Measurements from ENCODE around the gene MAPK14.
"Not testable (repeated sequence)": the region's sequence is repeated elsewhere in the genome, so short reads cannot be mapped to it uniquely, and the experiment has no call there.

MAPK14 gene

GRCh38 chr6:36027501-36028087, at the start of gene MAPK14:
MAPK14 (plus strand) TSS chr6:36027808; CDS start chr6:36028158, 350 bp downstream.
- Histone ChIP-seq H3K9ac (ENCODE audit: low read depth, low read length) (peak within 1 kb of the TSS; percentile 88), H3K4me1 (ENCODE audit: control insufficient read depth, insufficient read depth, low read length) (peaks cover 29% of the 10 kb centered on the region), H3K27me3 (ENCODE audit: control insufficient read depth, insufficient read depth, low read length) (no peaks in the 10 kb centered on the region), H3K36me3 (ENCODE audit: control insufficient read depth, insufficient read depth, low read length) (no peaks in the 10 kb centered on the region), H3K4me3 (ENCODE audit: low read depth, low read length) (peak within 1 kb of the TSS; percentile 93), H3K9me3 (ENCODE audit: control insufficient read depth, insufficient read depth, low read length) (no peaks in the 10 kb centered on the region)

- not testable (repeated sequence) for H3K36me3 ChIP-seq (ENCODE audit: control insufficient read depth, insufficient read depth, low read length); H3K9ac ChIP-seq (ENCODE audit: low read depth, low read length); H3K4me3 ChIP-seq (ENCODE audit: low read depth, low read length); H3K27me3 ChIP-seq (ENCODE audit: control insufficient read depth, insufficient read depth, low read length); H3K9me3 ChIP-seq (ENCODE audit: control insufficient read depth, insufficient read depth, low read length); H3K4me1 ChIP-seq (ENCODE audit: control insufficient read depth, insufficient read depth, low read length)
Observed at GRCh38 chr6:35980126-35980525, 47.5 kb upstream of the MAPK14 start.

GRCh38 chr6:35980991-35981645, 46.5 kb upstream of the MAPK14 start:
- H3K4me1 ChIP-seq (ENCODE audit: control insufficient read depth, insufficient read depth, low read length) = peaks cover 6% of the 10 kb centered on the region
- H3K9me3 ChIP-seq (ENCODE audit: control insufficient read depth, insufficient read depth, low read length) = no peaks in the 10 kb centered on the region
- no peaks in the 10 kb centered on the region for H3K27me3 ChIP-seq (ENCODE audit: control insufficient read depth, insufficient read depth, low read length)
- no peak overlapping the region for H3K4me3 ChIP-seq (ENCODE audit: low read depth, low read length)
- no peak overlapping the region for H3K9ac ChIP-seq (ENCODE audit: low read depth, low read length)
- no peaks in the 10 kb centered on the region for H3K36me3 ChIP-seq (ENCODE audit: control insufficient read depth, insufficient read depth, low read length)

- Histone ChIP-seq H3K27me3 (ENCODE audit: control insufficient read depth, insufficient read depth, low read length) (no peaks in the 10 kb centered on the region), H3K36me3 (ENCODE audit: control insufficient read depth, insufficient read depth, low read length) (no peaks in the 10 kb centered on the region), H3K4me1 (ENCODE audit: control insufficient read depth, insufficient read depth, low read length) (peaks cover 6% of the 10 kb centered on the region), H3K9ac (ENCODE audit: low read depth, low read length) (no peak overlapping the region), H3K4me3 (ENCODE audit: low read depth, low read length) (no peak overlapping the region), H3K9me3 (ENCODE audit: control insufficient read depth, insufficient read depth, low read length) (no peaks in the 10 kb centered on the region)
Observed at GRCh38 chr6:35984701-35985100, 42.9 kb upstream of the MAPK14 start.

- not testable (repeated sequence) for H3K4me3 ChIP-seq (ENCODE audit: low read depth, low read length); H3K9me3 ChIP-seq (ENCODE audit: control insufficient read depth, insufficient read depth, low read length); H3K36me3 ChIP-seq (ENCODE audit: control insufficient read depth, insufficient read depth, low read length); H3K27me3 ChIP-seq (ENCODE audit: control insufficient read depth, insufficient read depth, low read length); H3K4me1 ChIP-seq (ENCODE audit: control insufficient read depth, insufficient read depth, low read length); H3K9ac ChIP-seq (ENCODE audit: low read depth, low read length)
Observed at GRCh38 chr6:35988047-35988446, 39.6 kb upstream of the MAPK14 start.

GRCh38 chr6:35993150-35993549, 34.5 kb upstream of the MAPK14 start:
- Histone ChIP-seq H3K9me3 (ENCODE audit: control insufficient read depth, insufficient read depth, low read length) (no peaks in the 10 kb centered on the region), H3K27me3 (ENCODE audit: control insufficient read depth, insufficient read depth, low read length) (no peaks in the 10 kb centered on the region), H3K4me3 (ENCODE audit: low read depth, low read length) (no peak overlapping the region), H3K4me1 (ENCODE audit: control insufficient read depth, insufficient read depth, low read length) (peaks cover 2% of the 10 kb centered on the region), H3K36me3 (ENCODE audit: control insufficient read depth, insufficient read depth, low read length) (no peaks in the 10 kb centered on the region), H3K9ac (ENCODE audit: low read depth, low read length) (no peak overlapping the region)

- no peaks in the 10 kb centered on the region for H3K36me3 ChIP-seq (ENCODE audit: control insufficient read depth, insufficient read depth, low read length)
- H3K27me3 ChIP-seq (ENCODE audit: control insufficient read depth, insufficient read depth, low read length) = no peaks in the 10 kb centered on the region
- no peaks in the 10 kb centered on the region for H3K4me1 ChIP-seq (ENCODE audit: control insufficient read depth, insufficient read depth, low read length)
Observed at GRCh38 chr6:36000451-36000850, 27.2 kb upstream of the MAPK14 start.

GRCh38 chr6:36015666-36016065, 11.9 kb upstream of the MAPK14 start:
- Histone ChIP-seq H3K4me1 (ENCODE audit: control insufficient read depth, insufficient read depth, low read length) (no peaks in the 10 kb centered on the region), H3K27me3 (ENCODE audit: control insufficient read depth, insufficient read depth, low read length) (no peaks in the 10 kb centered on the region), H3K36me3 (ENCODE audit: control insufficient read depth, insufficient read depth, low read length) (no peaks in the 10 kb centered on the region), H3K9me3 (ENCODE audit: control insufficient read depth, insufficient read depth, low read length) (no peaks in the 10 kb centered on the region), H3K9ac (ENCODE audit: low read depth, low read length) (no peak overlapping the region), H3K4me3 (ENCODE audit: low read depth, low read length) (no peak overlapping the region)

More at GRCh38 chr6:36000451-36000850, 27.2 kb upstream of the MAPK14 start:
- H3K9me3 ChIP-seq (ENCODE audit: control insufficient read depth, insufficient read depth, low read length) = no peaks in the 10 kb centered on the region
- no peak overlapping the region for H3K4me3 ChIP-seq (ENCODE audit: low read depth, low read length)
- H3K9ac ChIP-seq (ENCODE audit: low read depth, low read length) = no peak overlapping the region

- no peak overlapping the region for H3K9ac ChIP-seq (ENCODE audit: low read depth, low read length)
- H3K4me1 ChIP-seq (ENCODE audit: control insufficient read depth, insufficient read depth, low read length) = no peaks in the 10 kb centered on the region
- no peak overlapping the region for H3K4me3 ChIP-seq (ENCODE audit: low read depth, low read length)
- H3K9me3 ChIP-seq (ENCODE audit: control insufficient read depth, insufficient read depth, low read length) = no peaks in the 10 kb centered on the region
- no peaks in the 10 kb centered on the region for H3K36me3 ChIP-seq (ENCODE audit: control insufficient read depth, insufficient read depth, low read length)
- no peaks in the 10 kb centered on the region for H3K27me3 ChIP-seq (ENCODE audit: control insufficient read depth, insufficient read depth, low read length)
Observed at GRCh38 chr6:36018339-36018738, 9.3 kb upstream of the MAPK14 start.

- Histone ChIP-seq H3K4me1 (ENCODE audit: control insufficient read depth, insufficient read depth, low read length) (peaks cover 7% of the 10 kb centered on the region), H3K27me3 (ENCODE audit: control insufficient read depth, insufficient read depth, low read length) (no peaks in the 10 kb centered on the region), H3K9ac (ENCODE audit: low read depth, low read length) (no peak overlapping the region), H3K4me3 (ENCODE audit: low read depth, low read length) (no peak overlapping the region), H3K9me3 (ENCODE audit: control insufficient read depth, insufficient read depth, low read length) (no peaks in the 10 kb centered on the region), H3K36me3 (ENCODE audit: control insufficient read depth, insufficient read depth, low read length) (no peaks in the 10 kb centered on the region)
Observed at GRCh38 chr6:36019167-36019566, 8.4 kb upstream of the MAPK14 start.

GRCh38 chr6:36020154-36020553, 7.5 kb upstream of the MAPK14 start:
- Histone ChIP-seq H3K4me1 (ENCODE audit: control insufficient read depth, insufficient read depth, low read length) (peaks cover 14% of the 10 kb centered on the region), H3K27me3 (ENCODE audit: control insufficient read depth, insufficient read depth, low read length) (no peaks in the 10 kb centered on the region), H3K9me3 (ENCODE audit: control insufficient read depth, insufficient read depth, low read length) (no peaks in the 10 kb centered on the region), H3K36me3 (ENCODE audit: control insufficient read depth, insufficient read depth, low read length) (no peaks in the 10 kb centered on the region), H3K9ac (ENCODE audit: low read depth, low read length) (no peak overlapping the region), H3K4me3 (ENCODE audit: low read depth, low read length) (no peak overlapping the region)

- Histone ChIP-seq H3K27me3 (ENCODE audit: control insufficient read depth, insufficient read depth, low read length) (no peaks in the 10 kb centered on the region), H3K9me3 (ENCODE audit: control insufficient read depth, insufficient read depth, low read length) (no peaks in the 10 kb centered on the region), H3K4me1 (ENCODE audit: control insufficient read depth, insufficient read depth, low read length) (peaks cover 27% of the 10 kb centered on the region), H3K9ac (ENCODE audit: low read depth, low read length) (peak within 1 kb of the TSS; percentile 47), H3K36me3 (ENCODE audit: control insufficient read depth, insufficient read depth, low read length) (no peaks in the 10 kb centered on the region), H3K4me3 (ENCODE audit: low read depth, low read length) (peak within 1 kb of the TSS; percentile 59)
Observed at GRCh38 chr6:36023996-36024795, 3.4 kb upstream of the MAPK14 start, which contains the start of gene SLC26A8. SLC26A8 (minus strand) TSS chr6:36024641; CDS start chr6:36019707, 4,934 bp downstream.
